ENCODE measurements around the gene PGLYRP1.

- no peak for TF ChIP-seq CTCF (IDR thresholded peaks at IDR 0.05)
- 0 out of 2 replicates have a peak, but pooled peaks have one; percentile 3 for TF ChIP-seq POLR2AphosphoS5 (IDR thresholded peaks at IDR 0.05; ENCODE audit: low read depth, low read length)
- no peak for TF ChIP-seq SIN3A (IDR thresholded peaks at IDR 0.05; ENCODE audit: borderline replicate concordance, insufficient read depth, low read depth, low read length)
- no peak for TF ChIP-seq REST (IDR thresholded peaks at IDR 0.05; ENCODE audit: insufficient read depth in 1 of 2, low read depth in 2 of 2, low read length in 1 of 2)
- TF ChIP-seq TCF7L2 (IDR thresholded peaks at IDR 0.05; ENCODE audit: low read depth, low read length) = no peak
Observed at GRCh38 chr19:45995715-45996385, 27.0 kb downstream of the PGLYRP1 start.
